ENCODE measurements around the gene ZNF841. TPM values are rescaled to one million over a fixed set of nuclear protein-coding genes. Genes with fewer than 3 reads are reported as not detected.
"Not testable (repeated sequence)": the region's sequence is repeated elsewhere in the genome, so short reads cannot be mapped to it uniquely, and the experiment has no call there.

The ZNF841 gene
- total RNA-seq, 1 experiment from 2014 or later, result 13.6 TPM

GRCh38 chr19:52039169-52039568, 56.4 kb downstream of the ZNF841 start:
- Histone ChIP-seq H3K9me3 (replicated peaks) (peaks cover 17% of the 10 kb centered on the region), H3K4me1 (replicated peaks) (no peaks in the 10 kb centered on the region), H3K4me3 (no peak overlapping the region), H3K36me3 (peaks cover 83% of the 10 kb centered on the region), H3K27me3 (replicated peaks) (no peaks in the 10 kb centered on the region), H3K27ac (no peak overlapping the region)
- no peak for DNase-seq (ENCODE audit: low read depth in 1 of 2, low spot score in 2 of 2)

- Histone ChIP-seq H3K27ac (no peak overlapping the region), H3K4me3 (no peak overlapping the region), H3K9me3 (replicated peaks) (peaks cover 30% of the 10 kb centered on the region), H3K4me1 (replicated peaks) (no peaks in the 10 kb centered on the region), H3K36me3 (peaks cover 72% of the 10 kb centered on the region), H3K27me3 (replicated peaks) (no peaks in the 10 kb centered on the region)
- no peak for DNase-seq (ENCODE audit: low read depth in 1 of 2, low spot score in 2 of 2)
These were observed 61.4 kb downstream of the ZNF841 start for GRCh38 chr19:52034051-52034728.

GRCh38 chr19:52028780-52029123, 66.8 kb downstream of the ZNF841 start:
- Histone ChIP-seq H3K27ac (peak overlapping the region; percentile 68), H3K9me3 (replicated peaks) (peaks cover 14% of the 10 kb centered on the region), H3K4me1 (replicated peaks) (peaks cover 5% of the 10 kb centered on the region; the same call in 1 of the 2 replicates), H3K27me3 (replicated peaks) (no peaks in the 10 kb centered on the region), H3K4me3 (peak overlapping the region; percentile 55), H3K36me3 (peaks cover 45% of the 10 kb centered on the region)
- no peak for DNase-seq (ENCODE audit: low read depth in 1 of 2, low spot score in 2 of 2)

- DNase-seq (ENCODE audit: low read depth in 1 of 2, low spot score in 2 of 2), result peak; percentile 88 to 92
These were observed 67.4 kb downstream of the ZNF841 start, which contains the start of gene ZNF614 for GRCh38 chr19:52028027-52028779. Gene ZNF614 (minus strand): TSS chr19:52028379. CDS start chr19:52025745, 2,634 bp downstream.

GRCh38 chr19:52026255-52026990, 69.1 kb downstream of the ZNF841 start:
- H3K9me3 ChIP-seq (replicated peaks); H3K27ac ChIP-seq; H3K4me3 ChIP-seq; DNase-seq (ENCODE audit: low read depth in 1 of 2, low spot score in 2 of 2); H3K27me3 ChIP-seq (replicated peaks); H3K4me1 ChIP-seq (replicated peaks): not testable (repeated sequence)
- H3K36me3 ChIP-seq, result peaks cover 50% of the 10 kb centered on the region

More at GRCh38 chr19:52028027-52028779, 67.4 kb downstream of the ZNF841 start, which contains the start of gene ZNF614:
- H3K9me3 ChIP-seq (replicated peaks), result peaks cover 11% of the 10 kb centered on the region
- peak within 1 kb of the TSS; percentile 68 for H3K27ac ChIP-seq
- H3K4me3 ChIP-seq, result peak within 1 kb of the TSS; percentile 55
- peaks cover 5% of the 10 kb centered on the region; the same call in 1 of the 2 replicates for H3K4me1 ChIP-seq (replicated peaks)
- peaks cover 45% of the 10 kb centered on the region for H3K36me3 ChIP-seq
- no peaks in the 10 kb centered on the region for H3K27me3 ChIP-seq (replicated peaks)

GRCh38 chr19:52024478-52024877, 71.1 kb downstream of the ZNF841 start:
- Histone ChIP-seq H3K36me3 (peaks cover 65% of the 10 kb centered on the region), H3K9me3 (replicated peaks) (peaks cover 11% of the 10 kb centered on the region)
- H3K27ac ChIP-seq; H3K4me1 ChIP-seq (replicated peaks); DNase-seq (ENCODE audit: low read depth in 1 of 2, low spot score in 2 of 2); H3K4me3 ChIP-seq; H3K27me3 ChIP-seq (replicated peaks): not testable (repeated sequence)

GRCh38 chr19:52022193-52022592, 73.4 kb downstream of the ZNF841 start:
- peaks cover 16% of the 10 kb centered on the region for H3K9me3 ChIP-seq (replicated peaks)
- peaks cover 78% of the 10 kb centered on the region for H3K36me3 ChIP-seq
- no peak for DNase-seq (ENCODE audit: low read depth in 1 of 2, low spot score in 2 of 2)
- H3K27ac ChIP-seq, result no peak overlapping the region
- no peaks in the 10 kb centered on the region for H3K27me3 ChIP-seq (replicated peaks)
- no peak overlapping the region for H3K4me3 ChIP-seq
- peaks cover 2% of the 10 kb centered on the region; the same call in 1 of the 2 replicates for H3K4me1 ChIP-seq (replicated peaks)

GRCh38 chr19:52020506-52020905, 75.1 kb downstream of the ZNF841 start:
- Histone ChIP-seq H3K27ac (no peak overlapping the region), H3K4me3 (no peak overlapping the region), H3K36me3 (peaks cover 87% of the 10 kb centered on the region), H3K9me3 (replicated peaks) (peaks cover 13% of the 10 kb centered on the region; the same call in 1 of the 2 replicates), H3K4me1 (replicated peaks) (no peaks in the 10 kb centered on the region), H3K27me3 (replicated peaks) (no peaks in the 10 kb centered on the region)
- no peak for DNase-seq (ENCODE audit: low read depth in 1 of 2, low spot score in 2 of 2)

Other genes starting within 250 kb of the ZNF841 start
- 1.6 and 2.9 TPM in 2 replicates for gene ZNF577, start 207.8 kb downstream of the ZNF841 start, total RNA-seq (2014; rRNA removed; shearing (Covaris generic))
- gene ZNF649, start 190.7 kb downstream of the ZNF841 start, total RNA-seq (2014; rRNA removed; shearing (Covaris generic)), result 3.5 and 4.8 TPM in 2 replicates
- gene ZNF613, start 168.3 kb downstream of the ZNF841 start, total RNA-seq (2014; rRNA removed; shearing (Covaris generic)), result 2.1 and 2.6 TPM in 2 replicates
- 2.9 and 11.9 TPM in 2 replicates for gene ZNF350, start 108.9 kb downstream of the ZNF841 start, total RNA-seq (2014; rRNA removed; shearing (Covaris generic))
- 3.5 and 5.7 TPM in 2 replicates for gene ZNF615, start 87.6 kb downstream of the ZNF841 start, total RNA-seq (2014; rRNA removed; shearing (Covaris generic))
- 4.9 and 10.6 TPM in 2 replicates for gene ZNF614, start 67.4 kb downstream of the ZNF841 start, total RNA-seq (2014; rRNA removed; shearing (Covaris generic))
- 4.8 and 5.1 TPM in 2 replicates for gene ZNF432, start 46.9 kb downstream of the ZNF841 start, total RNA-seq (2014; rRNA removed; shearing (Covaris generic))
- gene ZNF616, start 44.2 kb upstream of the ZNF841 start, total RNA-seq (2014; rRNA removed; shearing (Covaris generic)), result 4.6 and 7.7 TPM in 2 replicates
- gene ZNF836, start 75.9 kb upstream of the ZNF841 start, total RNA-seq (2014; rRNA removed; shearing (Covaris generic)), result 4.3 and 5.9 TPM in 2 replicates
- gene PPP2R1A, start 94.3 kb upstream of the ZNF841 start, total RNA-seq (2014; rRNA removed; shearing (Covaris generic)), result 245 and 250 TPM in 2 replicates
- 10.6 and 12.5 TPM in 2 replicates for gene ZNF766, start 173.8 kb upstream of the ZNF841 start, total RNA-seq (2014; rRNA removed; shearing (Covaris generic))
- 5.8 and 12.8 TPM in 2 replicates for gene ZNF480, start 201.4 kb upstream of the ZNF841 start, total RNA-seq (2014; rRNA removed; shearing (Covaris generic))
- gene ZNF610, start 240.5 kb upstream of the ZNF841 start, total RNA-seq (2014; rRNA removed; shearing (Covaris generic)), result 1.6 and 2.5 TPM in 2 replicates